ENCODE data around the gene ATXN1. TPM values are rescaled to one million over a fixed set of nuclear protein-coding genes. Genes with fewer than 3 reads are reported as not detected.

Gene ATXN1
- total and polyA plus RNA-seq, 2 experiments from 2014 or later, result 4.8 to 9.1 TPM

DNA sequence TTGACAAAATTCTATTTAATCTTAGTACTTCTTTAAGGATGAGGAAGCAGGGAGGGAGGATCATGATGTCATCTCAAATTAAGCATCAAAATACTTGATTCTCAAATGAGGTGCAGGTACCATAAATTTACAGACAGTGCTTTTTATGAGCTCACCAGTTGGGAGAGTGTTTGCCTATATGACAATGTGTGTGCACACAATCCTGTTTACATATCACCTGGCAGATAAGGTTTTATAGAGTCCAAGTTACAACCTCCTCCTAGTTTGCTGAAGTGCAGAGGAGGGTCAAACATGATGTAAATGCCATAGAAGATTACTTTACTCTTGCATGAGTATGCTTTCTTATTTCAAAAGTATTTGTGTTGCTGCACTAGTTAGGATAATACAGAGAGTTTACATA is 6.4 kb downstream of the ATXN1 start:
- TF ChIP-seq, protein P1, sequence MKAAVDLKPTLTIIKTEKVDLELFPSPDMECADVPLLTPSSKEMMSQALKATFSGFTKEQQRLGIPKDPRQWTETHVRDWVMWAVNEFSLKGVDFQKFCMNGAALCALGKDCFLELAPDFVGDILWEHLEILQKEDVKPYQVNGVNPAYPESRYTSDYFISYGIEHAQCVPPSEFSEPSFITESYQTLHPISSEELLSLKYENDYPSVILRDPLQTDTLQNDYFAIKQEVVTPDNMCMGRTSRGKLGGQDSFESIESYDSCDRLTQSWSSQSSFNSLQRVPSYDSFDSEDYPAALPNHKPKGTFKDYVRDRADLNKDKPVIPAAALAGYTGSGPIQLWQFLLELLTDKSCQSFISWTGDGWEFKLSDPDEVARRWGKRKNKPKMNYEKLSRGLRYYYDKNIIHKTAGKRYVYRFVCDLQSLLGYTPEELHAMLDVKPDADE (IDR thresholded peaks at IDR 0.05), result no peak
- TF ChIP-seq STAT1 (IDR thresholded peaks at IDR 0.05; ENCODE audit: unreplicated experiment), result no peak
- TF ChIP-seq, protein P2, sequence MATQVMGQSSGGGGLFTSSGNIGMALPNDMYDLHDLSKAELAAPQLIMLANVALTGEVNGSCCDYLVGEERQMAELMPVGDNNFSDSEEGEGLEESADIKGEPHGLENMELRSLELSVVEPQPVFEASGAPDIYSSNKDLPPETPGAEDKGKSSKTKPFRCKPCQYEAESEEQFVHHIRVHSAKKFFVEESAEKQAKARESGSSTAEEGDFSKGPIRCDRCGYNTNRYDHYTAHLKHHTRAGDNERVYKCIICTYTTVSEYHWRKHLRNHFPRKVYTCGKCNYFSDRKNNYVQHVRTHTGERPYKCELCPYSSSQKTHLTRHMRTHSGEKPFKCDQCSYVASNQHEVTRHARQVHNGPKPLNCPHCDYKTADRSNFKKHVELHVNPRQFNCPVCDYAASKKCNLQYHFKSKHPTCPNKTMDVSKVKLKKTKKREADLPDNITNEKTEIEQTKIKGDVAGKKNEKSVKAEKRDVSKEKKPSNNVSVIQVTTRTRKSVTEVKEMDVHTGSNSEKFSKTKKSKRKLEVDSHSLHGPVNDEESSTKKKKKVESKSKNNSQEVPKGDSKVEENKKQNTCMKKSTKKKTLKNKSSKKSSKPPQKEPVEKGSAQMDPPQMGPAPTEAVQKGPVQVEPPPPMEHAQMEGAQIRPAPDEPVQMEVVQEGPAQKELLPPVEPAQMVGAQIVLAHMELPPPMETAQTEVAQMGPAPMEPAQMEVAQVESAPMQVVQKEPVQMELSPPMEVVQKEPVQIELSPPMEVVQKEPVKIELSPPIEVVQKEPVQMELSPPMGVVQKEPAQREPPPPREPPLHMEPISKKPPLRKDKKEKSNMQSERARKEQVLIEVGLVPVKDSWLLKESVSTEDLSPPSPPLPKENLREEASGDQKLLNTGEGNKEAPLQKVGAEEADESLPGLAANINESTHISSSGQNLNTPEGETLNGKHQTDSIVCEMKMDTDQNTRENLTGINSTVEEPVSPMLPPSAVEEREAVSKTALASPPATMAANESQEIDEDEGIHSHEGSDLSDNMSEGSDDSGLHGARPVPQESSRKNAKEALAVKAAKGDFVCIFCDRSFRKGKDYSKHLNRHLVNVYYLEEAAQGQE (IDR thresholded peaks at IDR 0.05; ENCODE audit: unreplicated experiment), result no peak
- no peak for TF ChIP-seq JUNB (IDR thresholded peaks at IDR 0.05; ENCODE audit: unreplicated experiment)
- TF ChIP-seq ZNF114 (CRISPR knock-in tag; IDR thresholded peaks at IDR 0.05), result no peak
- no peak for TF ChIP-seq EZH2 (IDR thresholded peaks at IDR 0.05; ENCODE audit: low read depth, unreplicated experiment)
- TF ChIP-seq, protein P3, sequence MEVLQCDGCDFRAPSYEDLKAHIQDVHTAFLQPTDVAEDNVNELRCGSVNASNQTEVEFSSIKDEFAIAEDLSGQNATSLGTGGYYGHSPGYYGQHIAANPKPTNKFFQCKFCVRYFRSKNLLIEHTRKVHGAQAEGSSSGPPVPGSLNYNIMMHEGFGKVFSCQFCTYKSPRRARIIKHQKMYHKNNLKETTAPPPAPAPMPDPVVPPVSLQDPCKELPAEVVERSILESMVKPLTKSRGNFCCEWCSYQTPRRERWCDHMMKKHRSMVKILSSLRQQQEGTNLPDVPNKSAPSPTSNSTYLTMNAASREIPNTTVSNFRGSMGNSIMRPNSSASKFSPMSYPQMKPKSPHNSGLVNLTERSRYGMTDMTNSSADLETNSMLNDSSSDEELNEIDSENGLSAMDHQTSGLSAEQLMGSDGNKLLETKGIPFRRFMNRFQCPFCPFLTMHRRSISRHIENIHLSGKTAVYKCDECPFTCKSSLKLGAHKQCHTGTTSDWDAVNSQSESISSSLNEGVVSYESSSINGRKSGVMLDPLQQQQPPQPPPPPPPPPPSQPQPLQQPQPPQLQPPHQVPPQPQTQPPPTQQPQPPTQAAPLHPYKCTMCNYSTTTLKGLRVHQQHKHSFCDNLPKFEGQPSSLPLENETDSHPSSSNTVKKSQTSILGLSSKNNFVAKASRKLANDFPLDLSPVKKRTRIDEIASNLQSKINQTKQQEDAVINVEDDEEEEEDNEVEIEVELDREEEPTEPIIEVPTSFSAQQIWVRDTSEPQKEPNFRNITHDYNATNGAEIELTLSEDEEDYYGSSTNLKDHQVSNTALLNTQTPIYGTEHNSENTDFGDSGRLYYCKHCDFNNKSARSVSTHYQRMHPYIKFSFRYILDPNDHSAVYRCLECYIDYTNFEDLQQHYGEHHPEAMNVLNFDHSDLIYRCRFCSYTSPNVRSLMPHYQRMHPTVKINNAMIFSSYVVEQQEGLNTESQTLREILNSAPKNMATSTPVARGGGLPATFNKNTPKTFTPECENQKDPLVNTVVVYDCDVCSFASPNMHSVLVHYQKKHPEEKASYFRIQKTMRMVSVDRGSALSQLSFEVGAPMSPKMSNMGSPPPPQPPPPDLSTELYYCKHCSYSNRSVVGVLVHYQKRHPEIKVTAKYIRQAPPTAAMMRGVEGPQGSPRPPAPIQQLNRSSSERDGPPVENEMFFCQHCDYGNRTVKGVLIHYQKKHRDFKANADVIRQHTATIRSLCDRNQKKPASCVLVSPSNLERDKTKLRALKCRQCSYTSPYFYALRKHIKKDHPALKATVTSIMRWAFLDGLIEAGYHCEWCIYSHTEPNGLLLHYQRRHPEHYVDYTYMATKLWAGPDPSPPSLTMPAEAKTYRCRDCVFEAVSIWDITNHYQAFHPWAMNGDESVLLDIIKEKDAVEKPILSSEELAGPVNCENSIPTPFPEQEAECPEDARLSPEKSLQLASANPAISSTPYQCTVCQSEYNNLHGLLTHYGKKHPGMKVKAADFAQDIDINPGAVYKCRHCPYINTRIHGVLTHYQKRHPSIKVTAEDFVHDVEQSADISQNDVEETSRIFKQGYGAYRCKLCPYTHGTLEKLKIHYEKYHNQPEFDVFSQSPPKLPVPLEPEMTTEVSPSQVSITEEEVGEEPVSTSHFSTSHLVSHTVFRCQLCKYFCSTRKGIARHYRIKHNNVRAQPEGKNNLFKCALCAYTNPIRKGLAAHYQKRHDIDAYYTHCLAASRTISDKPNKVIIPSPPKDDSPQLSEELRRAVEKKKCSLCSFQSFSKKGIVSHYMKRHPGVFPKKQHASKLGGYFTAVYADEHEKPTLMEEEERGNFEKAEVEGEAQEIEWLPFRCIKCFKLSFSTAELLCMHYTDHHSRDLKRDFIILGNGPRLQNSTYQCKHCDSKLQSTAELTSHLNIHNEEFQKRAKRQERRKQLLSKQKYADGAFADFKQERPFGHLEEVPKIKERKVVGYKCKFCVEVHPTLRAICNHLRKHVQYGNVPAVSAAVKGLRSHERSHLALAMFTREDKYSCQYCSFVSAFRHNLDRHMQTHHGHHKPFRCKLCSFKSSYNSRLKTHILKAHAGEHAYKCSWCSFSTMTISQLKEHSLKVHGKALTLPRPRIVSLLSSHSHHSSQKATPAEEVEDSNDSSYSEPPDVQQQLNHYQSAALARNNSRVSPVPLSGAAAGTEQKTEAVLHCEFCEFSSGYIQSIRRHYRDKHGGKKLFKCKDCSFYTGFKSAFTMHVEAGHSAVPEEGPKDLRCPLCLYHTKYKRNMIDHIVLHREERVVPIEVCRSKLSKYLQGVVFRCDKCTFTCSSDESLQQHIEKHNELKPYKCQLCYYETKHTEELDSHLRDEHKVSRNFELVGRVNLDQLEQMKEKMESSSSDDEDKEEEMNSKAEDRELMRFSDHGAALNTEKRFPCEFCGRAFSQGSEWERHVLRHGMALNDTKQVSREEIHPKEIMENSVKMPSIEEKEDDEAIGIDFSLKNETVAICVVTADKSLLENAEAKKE (CRISPR knock-in tag; IDR thresholded peaks at IDR 0.05), result no peak
- Histone ChIP-seq H2AFZ (no peak overlapping the region), H3K79me2 (replicated peaks; ENCODE audit: insufficient read depth) (0 out of 2 replicates have a peak, but pooled peaks cover 4% of the 10 kb centered on the region), H3K4me3 (no peak overlapping the region), H3K4me2 (no peak overlapping the region), H3K9me2 (ENCODE audit: insufficient read depth) (no peaks in the 10 kb centered on the region), H3K4me1 (ENCODE audit: insufficient read depth) (peaks cover 10% of the 10 kb centered on the region), H3K27ac (ENCODE audit: low read depth) (no peak overlapping the region), H4K20me1 (replicated peaks; ENCODE audit: insufficient read depth) (no peaks in the 10 kb centered on the region), H3K36me3 (ENCODE audit: insufficient read depth) (no peaks in the 10 kb centered on the region), H3F3A (replicated peaks; ENCODE audit: low read depth) (no peaks in the 10 kb centered on the region), H3K27me3 (ENCODE audit: insufficient read depth) (peaks cover 9% of the 10 kb centered on the region; the same call in 1 of the 2 replicates)
- DNase-seq (ENCODE audit: low spot score), result no peak
- no peak overlapping the region for H3K27ac Mint-ChIP-seq
- no peaks in the 10 kb centered on the region for H3K36me3 Mint-ChIP-seq (ENCODE audit: low read depth)
- peaks cover 17% of the 10 kb centered on the region for H3K27me3 Mint-ChIP-seq (ENCODE audit: insufficient read depth, low read depth, poor library complexity)
- no peak overlapping the region for H3K4me3 Mint-ChIP-seq
- H3K4me1 Mint-ChIP-seq, result peaks cover 37% of the 10 kb centered on the region
- ATAC-seq, result no peak
- H3K9me3 Mint-ChIP-seq, result no peaks in the 10 kb centered on the region

All from GM23338 (cell line).